H1 (cell line): ENCODE results near the gene LPP. TPM values are rescaled to one million over a fixed set of nuclear protein-coding genes. Genes with fewer than 3 reads are reported as not detected.

Experiments used
- BCL11A ChIP-seq, 2 experiments: IDR thresholded peaks; one replicate each; pipeline ENCODE4 v1.6.1; 2011; ENCODE audit warnings: low read depth in 2 of 2, low read length in 2 of 2, mild to moderate bottlenecking in 2 of 2
- CHD1 ChIP-seq: IDR thresholded peaks from 2 replicates; pipeline ENCODE4 v1.6.1; 2012; ENCODE audit warnings: low read depth, low read length, improper control_type of control experiment
- HDAC6 ChIP-seq: IDR thresholded peaks from one replicate; pipeline ENCODE4 v1.7.1; 2012; ENCODE audit warnings: low read depth, mild to moderate bottlenecking, inconsistent platforms, low read length, moderate library complexity
- JUN ChIP-seq: IDR thresholded peaks from 2 replicates; pipeline ENCODE4 v1.6.1; 2011; ENCODE audit warnings: low read depth, mild to moderate bottlenecking, improper control_type of control experiment, low read length
- POLR2A ChIP-seq, 2 experiments: IDR thresholded peaks; 1 replicate in 1 of 2; 2 replicates in 1 of 2; pipeline ENCODE4 v1.6.1; 2011; ENCODE audit warnings: low read depth in 2 of 2, low read length in 2 of 2, mild to moderate bottlenecking in 2 of 2; ENCODE audit errors: control extremely low read depth in 1 of 2
- RNF2 ChIP-seq: fragments of 200-900, 300-1000 bp; sonication (generic); IDR thresholded peaks from 2 replicates; pipeline ENCODE4 v1.7.1; 2016; ENCODE audit warnings: borderline replicate concordance, low read depth, mild to moderate bottlenecking, antibody characterized with exemption, low read length; ENCODE audit not compliant: poor library complexity, severe bottlenecking; ENCODE audit errors: missing control alignments
- SAP30 ChIP-seq: fragments of 300-600 bp; sonication (generic); IDR thresholded peaks from 2 replicates; pipeline ENCODE4 v1.7.1; 2012; ENCODE audit warnings: low read length, moderate library complexity, mild to moderate bottlenecking, inconsistent platforms; ENCODE audit not compliant: insufficient read depth, insufficient replicate concordance
- SIX5 ChIP-seq: IDR thresholded peaks from 2 replicates; pipeline ENCODE4 v1.6.1; 2011; ENCODE audit warnings: mild to moderate bottlenecking, low read depth, low read length
- USF2 ChIP-seq: IDR thresholded peaks from 2 replicates; pipeline ENCODE4 v1.6.1; 2011; ENCODE audit warnings: low read length, improper control_type of control experiment
- polyA plus RNA-seq, 7 experiments: library from polyadenylated mRNA; depleted of rRNA in 3 of 7; stranded (reverse) in 5 of 7; unstranded in 2 of 7; fragments of >200 nt in 5 of 7; fragments of 200-250 nt in 2 of 7; gene quantifications; 1 replicate in 5 of 7; 2 replicates in 1 of 7; 4 replicates in 1 of 7; pipeline versions ENCODE4 v1.2.1 to v1.2.3, GENCODE V29; 2011 to 2013; ENCODE audit warnings: missing spikeins in 2 of 7, mixed read lengths in 2 of 7
- total RNA-seq: library from RNA; stranded (reverse); fragmentation: NEBNext Ultra II Directional; extraction: Animal tissue kit (Norgen Biotek cat#: 25700); gene quantifications from 2 replicates; pipeline ENCODE4 v1.2.1, GENCODE V29; 2021
- TF ChIP-seq, protein P1 (sequence below): fragments of 300-600 bp; sonication (generic); IDR thresholded peaks from 2 replicates; pipeline ENCODE4 v1.7.1; 2012; ENCODE audit warnings: low read length, moderate library complexity, mild to moderate bottlenecking, inconsistent platforms; ENCODE audit not compliant: insufficient replicate concordance

Gene LPP
- total and polyA plus RNA-seq, 2 of the 8 experiments (the other 6 are each of a cell fraction or from before 2014, with no cell fraction given) = 10.0 to 53.3 TPM

- TF ChIP-seq, protein P1, sequence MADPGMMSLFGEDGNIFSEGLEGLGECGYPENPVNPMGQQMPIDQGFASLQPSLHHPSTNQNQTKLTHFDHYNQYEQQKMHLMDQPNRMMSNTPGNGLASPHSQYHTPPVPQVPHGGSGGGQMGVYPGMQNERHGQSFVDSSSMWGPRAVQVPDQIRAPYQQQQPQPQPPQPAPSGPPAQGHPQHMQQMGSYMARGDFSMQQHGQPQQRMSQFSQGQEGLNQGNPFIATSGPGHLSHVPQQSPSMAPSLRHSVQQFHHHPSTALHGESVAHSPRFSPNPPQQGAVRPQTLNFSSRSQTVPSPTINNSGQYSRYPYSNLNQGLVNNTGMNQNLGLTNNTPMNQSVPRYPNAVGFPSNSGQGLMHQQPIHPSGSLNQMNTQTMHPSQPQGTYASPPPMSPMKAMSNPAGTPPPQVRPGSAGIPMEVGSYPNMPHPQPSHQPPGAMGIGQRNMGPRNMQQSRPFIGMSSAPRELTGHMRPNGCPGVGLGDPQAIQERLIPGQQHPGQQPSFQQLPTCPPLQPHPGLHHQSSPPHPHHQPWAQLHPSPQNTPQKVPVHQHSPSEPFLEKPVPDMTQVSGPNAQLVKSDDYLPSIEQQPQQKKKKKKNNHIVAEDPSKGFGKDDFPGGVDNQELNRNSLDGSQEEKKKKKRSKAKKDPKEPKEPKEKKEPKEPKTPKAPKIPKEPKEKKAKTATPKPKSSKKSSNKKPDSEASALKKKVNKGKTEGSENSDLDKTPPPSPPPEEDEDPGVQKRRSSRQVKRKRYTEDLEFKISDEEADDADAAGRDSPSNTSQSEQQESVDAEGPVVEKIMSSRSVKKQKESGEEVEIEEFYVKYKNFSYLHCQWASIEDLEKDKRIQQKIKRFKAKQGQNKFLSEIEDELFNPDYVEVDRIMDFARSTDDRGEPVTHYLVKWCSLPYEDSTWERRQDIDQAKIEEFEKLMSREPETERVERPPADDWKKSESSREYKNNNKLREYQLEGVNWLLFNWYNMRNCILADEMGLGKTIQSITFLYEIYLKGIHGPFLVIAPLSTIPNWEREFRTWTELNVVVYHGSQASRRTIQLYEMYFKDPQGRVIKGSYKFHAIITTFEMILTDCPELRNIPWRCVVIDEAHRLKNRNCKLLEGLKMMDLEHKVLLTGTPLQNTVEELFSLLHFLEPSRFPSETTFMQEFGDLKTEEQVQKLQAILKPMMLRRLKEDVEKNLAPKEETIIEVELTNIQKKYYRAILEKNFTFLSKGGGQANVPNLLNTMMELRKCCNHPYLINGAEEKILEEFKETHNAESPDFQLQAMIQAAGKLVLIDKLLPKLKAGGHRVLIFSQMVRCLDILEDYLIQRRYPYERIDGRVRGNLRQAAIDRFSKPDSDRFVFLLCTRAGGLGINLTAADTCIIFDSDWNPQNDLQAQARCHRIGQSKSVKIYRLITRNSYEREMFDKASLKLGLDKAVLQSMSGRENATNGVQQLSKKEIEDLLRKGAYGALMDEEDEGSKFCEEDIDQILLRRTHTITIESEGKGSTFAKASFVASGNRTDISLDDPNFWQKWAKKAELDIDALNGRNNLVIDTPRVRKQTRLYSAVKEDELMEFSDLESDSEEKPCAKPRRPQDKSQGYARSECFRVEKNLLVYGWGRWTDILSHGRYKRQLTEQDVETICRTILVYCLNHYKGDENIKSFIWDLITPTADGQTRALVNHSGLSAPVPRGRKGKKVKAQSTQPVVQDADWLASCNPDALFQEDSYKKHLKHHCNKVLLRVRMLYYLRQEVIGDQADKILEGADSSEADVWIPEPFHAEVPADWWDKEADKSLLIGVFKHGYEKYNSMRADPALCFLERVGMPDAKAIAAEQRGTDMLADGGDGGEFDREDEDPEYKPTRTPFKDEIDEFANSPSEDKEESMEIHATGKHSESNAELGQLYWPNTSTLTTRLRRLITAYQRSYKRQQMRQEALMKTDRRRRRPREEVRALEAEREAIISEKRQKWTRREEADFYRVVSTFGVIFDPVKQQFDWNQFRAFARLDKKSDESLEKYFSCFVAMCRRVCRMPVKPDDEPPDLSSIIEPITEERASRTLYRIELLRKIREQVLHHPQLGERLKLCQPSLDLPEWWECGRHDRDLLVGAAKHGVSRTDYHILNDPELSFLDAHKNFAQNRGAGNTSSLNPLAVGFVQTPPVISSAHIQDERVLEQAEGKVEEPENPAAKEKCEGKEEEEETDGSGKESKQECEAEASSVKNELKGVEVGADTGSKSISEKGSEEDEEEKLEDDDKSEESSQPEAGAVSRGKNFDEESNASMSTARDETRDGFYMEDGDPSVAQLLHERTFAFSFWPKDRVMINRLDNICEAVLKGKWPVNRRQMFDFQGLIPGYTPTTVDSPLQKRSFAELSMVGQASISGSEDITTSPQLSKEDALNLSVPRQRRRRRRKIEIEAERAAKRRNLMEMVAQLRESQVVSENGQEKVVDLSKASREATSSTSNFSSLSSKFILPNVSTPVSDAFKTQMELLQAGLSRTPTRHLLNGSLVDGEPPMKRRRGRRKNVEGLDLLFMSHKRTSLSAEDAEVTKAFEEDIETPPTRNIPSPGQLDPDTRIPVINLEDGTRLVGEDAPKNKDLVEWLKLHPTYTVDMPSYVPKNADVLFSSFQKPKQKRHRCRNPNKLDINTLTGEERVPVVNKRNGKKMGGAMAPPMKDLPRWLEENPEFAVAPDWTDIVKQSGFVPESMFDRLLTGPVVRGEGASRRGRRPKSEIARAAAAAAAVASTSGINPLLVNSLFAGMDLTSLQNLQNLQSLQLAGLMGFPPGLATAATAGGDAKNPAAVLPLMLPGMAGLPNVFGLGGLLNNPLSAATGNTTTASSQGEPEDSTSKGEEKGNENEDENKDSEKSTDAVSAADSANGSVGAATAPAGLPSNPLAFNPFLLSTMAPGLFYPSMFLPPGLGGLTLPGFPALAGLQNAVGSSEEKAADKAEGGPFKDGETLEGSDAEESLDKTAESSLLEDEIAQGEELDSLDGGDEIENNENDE = no peak
- TF ChIP-seq CHD1 (no peak), JUN (no peak), SIX5 (no peak), SAP30 (no peak), RNF2 (no peak), BCL11A (IDR thresholded peaks at IDR 0.05; ENCODE audit: low read depth in 2 of 2, low read length in 2 of 2) (no peak), POLR2A (IDR thresholded peaks at IDR 0.05; ENCODE audit: control extremely low read depth in 1 of 2, low read depth in 2 of 2, low read length in 2 of 2) (no peak), HDAC6 (no peak), USF2 (no peak)
Measured at GRCh38 chr3:188431553-188431952, 277.6 kb downstream of the LPP start (continued).
